Keratinocyte (primary cell): ENCODE measurements around the gene DTNBP1. TPM values are rescaled to one million over a fixed set of nuclear protein-coding genes. Genes with fewer than 3 reads are reported as not detected.

Experiments used
- DNase-seq: peaks from one replicate; pipeline ENCODE4 v3.0.0-alpha.2; 2011; ENCODE audit warnings: low read depth, missing footprints, low spot score
- FAIRE-seq: peaks from 2 replicates; lab custom pipeline; 2011; peaks lifted over from hg19 to GRCh38; lab: Jason Lieb, UNC
- H2AFZ ChIP-seq: 2 replicates; pipeline ENCODE4 v1.6.0; 2012; ENCODE audit warnings: low read length, control low read depth, inconsistent platforms; ENCODE audit not compliant: control insufficient read depth
- H3K27ac ChIP-seq: 2 replicates; pipeline ENCODE4 v1.5.1; 2011; ENCODE audit warnings: low read length; ENCODE audit not compliant: control insufficient read depth, insufficient read depth
- H3K27me3 ChIP-seq: 3 replicates; pipeline ENCODE4 v1.6.0; 2011; ENCODE audit warnings: low read length; ENCODE audit not compliant: control insufficient read depth, insufficient read depth; ENCODE audit errors: extremely low read depth
- H3K36me3 ChIP-seq, 2 experiments: 2 replicates in 1 of 2; 3 replicates in 1 of 2; pipeline ENCODE4 v1.5.1; 2011; ENCODE audit warnings: low read length in 2 of 2, mild to moderate bottlenecking in 1 of 2; ENCODE audit not compliant: control insufficient read depth in 2 of 2, insufficient read depth in 2 of 2; ENCODE audit errors: extremely low read depth in 1 of 2
- H3K4me1 ChIP-seq: 3 replicates; pipeline ENCODE4 v1.5.1; 2011; ENCODE audit warnings: low read length; ENCODE audit not compliant: control insufficient read depth, insufficient read depth; ENCODE audit errors: extremely low read depth
- H3K4me2 ChIP-seq: 3 replicates; pipeline ENCODE4 v1.6.0; 2011; ENCODE audit warnings: low read depth, low read length; ENCODE audit not compliant: control insufficient read depth, insufficient read depth; ENCODE audit errors: extremely low read depth
- H3K4me3 ChIP-seq, 3 experiments: fragments of 200-600 bp in 1 of 3; sonication (generic) in 1 of 3; 2 replicates in 2 of 3; 3 replicates in 1 of 3; pipeline ENCODE4 v1.5.1; 2011 to 2016; ENCODE audit warnings: low read length in 3 of 3, mild to moderate bottlenecking in 3 of 3, control low read depth in 2 of 3, inconsistent platforms in 1 of 3, low read depth in 1 of 3, mixed read lengths in 1 of 3, mixed run types in 1 of 3, moderate library complexity in 1 of 3; ENCODE audit not compliant: control insufficient read depth in 2 of 3, insufficient read depth in 2 of 3; ENCODE audit errors: extremely low read depth in 1 of 3
- H3K79me2 ChIP-seq: 2 replicates; pipeline ENCODE4 v1.6.0; 2012; ENCODE audit warnings: low read length; ENCODE audit not compliant: control insufficient read depth, insufficient read depth
- H3K9ac ChIP-seq: 3 replicates; pipeline ENCODE4 v1.6.0; 2011; ENCODE audit warnings: low read length; ENCODE audit not compliant: control insufficient read depth, insufficient read depth; ENCODE audit errors: extremely low read depth
- H3K9me1 ChIP-seq: 3 replicates; pipeline ENCODE4 v1.6.0; 2011; ENCODE audit warnings: low read length; ENCODE audit not compliant: control insufficient read depth, insufficient read depth; ENCODE audit errors: extremely low read depth
- H3K9me3 ChIP-seq: 2 replicates; pipeline ENCODE4 v1.5.1; 2012; ENCODE audit warnings: low read depth, low read length; ENCODE audit not compliant: control insufficient read depth
- H4K20me1 ChIP-seq: 3 replicates; pipeline ENCODE4 v1.6.0; 2011; ENCODE audit warnings: low read length; ENCODE audit not compliant: control insufficient read depth, insufficient read depth; ENCODE audit errors: extremely low read depth
- CTCF ChIP-seq, 3 experiments: IDR thresholded peaks in 1 of 3; conservative IDR thresholded peaks in 1 of 3; optimal IDR thresholded peaks in 1 of 3; 2 replicates in 2 of 3; 3 replicates in 1 of 3; pipeline versions ENCODE3 to v1.5.1; 2011; ENCODE audit warnings: low read length in 3 of 3, mild to moderate bottlenecking in 3 of 3, moderate library complexity in 2 of 3, control low read depth in 1 of 3, inconsistent platforms in 1 of 3; ENCODE audit not compliant: insufficient read depth in 2 of 3; ENCODE audit errors: extremely low read depth in 1 of 3
- EZH2 ChIP-seq: IDR thresholded peaks from one replicate; pipeline ENCODE4 v1.6.1; 2012; ENCODE audit warnings: inconsistent platforms, mild to moderate bottlenecking, low read length, moderate library complexity
- dilution Hi-C: fragments of 300-500 bp; cut with MboI; formaldehyde crosslinking; loops from one replicate; pipeline ENCODE4 v1.7.0; 2020; ENCODE audit warnings: low sequenced_read_pairs; ENCODE audit not compliant: extremely low pct_ligation_motif_present
- polyA plus RNA-seq, 5 experiments: library from polyadenylated mRNA; depleted of rRNA in 3 of 5; stranded (reverse) in 3 of 5; stranded (forward) in 1 of 5; unstranded in 1 of 5; fragments of >200 nt; gene quantifications; 1 replicate in 1 of 5; 2 replicates in 3 of 5; 3 replicates in 1 of 5; pipeline versions ENCODE4 v1.2.1 to v1.2.3, GENCODE V29; 2011 to 2012; ENCODE audit warnings: missing spikeins in 2 of 5, low read depth in 1 of 5, low replicate concordance in 1 of 5

DTNBP1 gene
- polyA plus RNA-seq, 1 donor (not counting 4 experiments of a cell fraction or from before 2014, with no cell fraction given): 11.5 TPM

- H3K4me2 ChIP-seq: no peak overlapping the region
- TF ChIP-seq EZH2 (no peak), CTCF (optimal IDR thresholded peaks at IDR 0.05 in 1 of 3, IDR thresholded peaks at IDR 0.05 in 1 of 3, conservative IDR thresholded peaks at IDR 0.05 in 1 of 3; ENCODE audit: extremely low read depth in 1 of 3, insufficient read depth in 2 of 3, low read length in 3 of 3) (no peak)
- H3K36me3 ChIP-seq: peaks cover 45 to 46% of the 10 kb centered on the region in 2 experiments
- no peaks in the 10 kb centered on the region for H4K20me1 ChIP-seq
- no peaks in the 10 kb centered on the region for H3K9me3 ChIP-seq
- FAIRE-seq: no peak
- no peak overlapping the region for H2AFZ ChIP-seq
- no peaks in the 10 kb centered on the region for H3K79me2 ChIP-seq
- H3K9me1 ChIP-seq: no peaks in the 10 kb centered on the region
- H3K4me3 ChIP-seq: no peak overlapping the region
- DNase-seq: no peak
- H3K9ac ChIP-seq: no peak overlapping the region
- H3K4me1 ChIP-seq: no peaks in the 10 kb centered on the region
- H3K27me3 ChIP-seq: no peaks in the 10 kb centered on the region
- no peak overlapping the region for H3K27ac ChIP-seq
- dilution Hi-C loops: no loop called here
Observed at GRCh38 chr6:15519681-15520080, 143.1 kb downstream of the DTNBP1 start.

- Histone ChIP-seq H3K79me2 (no peaks in the 10 kb centered on the region), H3K4me2 (no peak overlapping the region), H3K27me3 (no peaks in the 10 kb centered on the region), H3K9me3 (no peaks in the 10 kb centered on the region), H4K20me1 (no peaks in the 10 kb centered on the region), H3K36me3 (peaks cover 44 to 52% of the 10 kb centered on the region in 2 experiments), H3K4me1 (no peaks in the 10 kb centered on the region), H3K4me3 (no peak overlapping the region), H3K9me1 (no peaks in the 10 kb centered on the region), H3K27ac (no peak overlapping the region), H3K9ac (no peak overlapping the region), H2AFZ (no peak overlapping the region)
- dilution Hi-C loops: no loop called here
- no peak for FAIRE-seq
- DNase-seq: no peak
- TF ChIP-seq CTCF (optimal IDR thresholded peaks at IDR 0.05 in 1 of 3, IDR thresholded peaks at IDR 0.05 in 1 of 3, conservative IDR thresholded peaks at IDR 0.05 in 1 of 3; ENCODE audit: extremely low read depth in 1 of 3, insufficient read depth in 2 of 3, low read length in 3 of 3) (no peak), EZH2 (no peak)
Observed at GRCh38 chr6:15518878-15519277, 143.9 kb downstream of the DTNBP1 start.
